ENCODE results near the gene ZNF367.

Gene ZNF367

DNA sequence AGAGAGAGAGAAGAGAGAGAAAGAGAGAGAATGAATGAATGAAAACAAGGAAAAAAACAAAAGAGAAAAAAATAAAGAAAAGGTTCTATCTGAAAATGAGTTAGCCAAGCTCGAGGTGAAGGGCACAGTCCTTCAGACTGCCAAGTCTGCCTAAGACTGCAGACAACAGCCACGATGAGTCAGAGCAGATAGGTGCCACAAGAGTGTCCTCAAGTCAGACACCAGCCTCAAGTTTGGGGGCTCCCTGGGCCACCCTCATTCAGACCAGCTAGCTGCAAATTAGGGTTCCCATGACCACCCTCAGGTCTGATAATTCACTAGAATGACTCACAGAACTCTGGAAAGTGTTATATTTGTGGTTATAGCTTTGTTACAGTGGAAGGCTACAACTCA lies 17.9 kb upstream of the ZNF367 start:
- no peaks in the 10 kb centered on the region for H3K27me3 ChIP-seq (ENCODE audit: insufficient read depth, poor library complexity, severe bottlenecking)
- no peak for DNase-seq (ENCODE audit: low read depth in 1 of 2, low spot score in 1 of 2)
- H3K4me3 ChIP-seq (replicated peaks; ENCODE audit: insufficient read depth, low read length), result no peak overlapping the region
- no peak overlapping the region for H3K27ac ChIP-seq (replicated peaks)
- TF ChIP-seq, protein P1, sequence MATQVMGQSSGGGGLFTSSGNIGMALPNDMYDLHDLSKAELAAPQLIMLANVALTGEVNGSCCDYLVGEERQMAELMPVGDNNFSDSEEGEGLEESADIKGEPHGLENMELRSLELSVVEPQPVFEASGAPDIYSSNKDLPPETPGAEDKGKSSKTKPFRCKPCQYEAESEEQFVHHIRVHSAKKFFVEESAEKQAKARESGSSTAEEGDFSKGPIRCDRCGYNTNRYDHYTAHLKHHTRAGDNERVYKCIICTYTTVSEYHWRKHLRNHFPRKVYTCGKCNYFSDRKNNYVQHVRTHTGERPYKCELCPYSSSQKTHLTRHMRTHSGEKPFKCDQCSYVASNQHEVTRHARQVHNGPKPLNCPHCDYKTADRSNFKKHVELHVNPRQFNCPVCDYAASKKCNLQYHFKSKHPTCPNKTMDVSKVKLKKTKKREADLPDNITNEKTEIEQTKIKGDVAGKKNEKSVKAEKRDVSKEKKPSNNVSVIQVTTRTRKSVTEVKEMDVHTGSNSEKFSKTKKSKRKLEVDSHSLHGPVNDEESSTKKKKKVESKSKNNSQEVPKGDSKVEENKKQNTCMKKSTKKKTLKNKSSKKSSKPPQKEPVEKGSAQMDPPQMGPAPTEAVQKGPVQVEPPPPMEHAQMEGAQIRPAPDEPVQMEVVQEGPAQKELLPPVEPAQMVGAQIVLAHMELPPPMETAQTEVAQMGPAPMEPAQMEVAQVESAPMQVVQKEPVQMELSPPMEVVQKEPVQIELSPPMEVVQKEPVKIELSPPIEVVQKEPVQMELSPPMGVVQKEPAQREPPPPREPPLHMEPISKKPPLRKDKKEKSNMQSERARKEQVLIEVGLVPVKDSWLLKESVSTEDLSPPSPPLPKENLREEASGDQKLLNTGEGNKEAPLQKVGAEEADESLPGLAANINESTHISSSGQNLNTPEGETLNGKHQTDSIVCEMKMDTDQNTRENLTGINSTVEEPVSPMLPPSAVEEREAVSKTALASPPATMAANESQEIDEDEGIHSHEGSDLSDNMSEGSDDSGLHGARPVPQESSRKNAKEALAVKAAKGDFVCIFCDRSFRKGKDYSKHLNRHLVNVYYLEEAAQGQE (IDR thresholded peaks at IDR 0.05; ENCODE audit: insufficient replicate concordance, low read depth), result no peak
- TF ChIP-seq CTCF (IDR thresholded peaks at IDR 0.05; ENCODE audit: insufficient read depth, low read length) (no peak), SPI1 (IDR thresholded peaks at IDR 0.05; ENCODE audit: borderline replicate concordance, low read depth) (no peak), GABPA (IDR thresholded peaks at IDR 0.05; ENCODE audit: low read depth) (no peak), POLR2AphosphoS5 (IDR thresholded peaks at IDR 0.05; ENCODE audit: low read depth) (no peak)

DNA sequence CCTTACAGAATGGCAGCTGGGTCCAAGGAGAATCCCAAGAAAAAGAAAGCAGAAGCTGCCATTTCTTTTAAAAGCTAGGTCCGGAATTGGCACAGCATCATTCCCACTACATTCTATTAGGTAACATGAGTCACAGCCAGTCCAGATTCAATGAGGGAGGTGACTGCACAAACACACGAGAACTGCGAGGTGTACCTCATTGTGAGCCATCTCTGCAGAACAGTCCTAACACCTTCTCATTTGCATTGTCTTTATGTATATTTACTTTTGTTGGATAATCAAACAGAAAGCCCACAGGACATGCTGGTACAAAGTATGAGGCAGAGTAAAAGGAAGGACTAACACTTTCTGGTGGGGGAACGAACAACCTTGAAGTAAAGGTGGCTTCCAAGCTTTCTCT lies 17.2 kb upstream of the ZNF367 start:
- no peak overlapping the region for H3K4me3 ChIP-seq (replicated peaks; ENCODE audit: insufficient read depth, low read length)
- TF ChIP-seq, protein P1 (IDR thresholded peaks at IDR 0.05; ENCODE audit: insufficient replicate concordance, low read depth), result no peak
- TF ChIP-seq POLR2AphosphoS5 (IDR thresholded peaks at IDR 0.05; ENCODE audit: low read depth), result no peak
- no peak for TF ChIP-seq SPI1 (IDR thresholded peaks at IDR 0.05; ENCODE audit: borderline replicate concordance, low read depth)
- TF ChIP-seq GABPA (IDR thresholded peaks at IDR 0.05; ENCODE audit: low read depth), result no peak
- no peak for TF ChIP-seq CTCF (IDR thresholded peaks at IDR 0.05; ENCODE audit: insufficient read depth, low read length)
- H3K27me3 ChIP-seq (ENCODE audit: insufficient read depth, poor library complexity, severe bottlenecking), result no peaks in the 10 kb centered on the region
- no peak for DNase-seq (ENCODE audit: low read depth in 1 of 2, low spot score in 1 of 2)
- H3K27ac ChIP-seq (replicated peaks), result no peak overlapping the region

GRCh38 chr9:96430377-96430776 lies 12.2 kb upstream of the ZNF367 start:
- TF ChIP-seq CTCF (IDR thresholded peaks at IDR 0.05; ENCODE audit: insufficient read depth, low read length), result no peak
- no peak for TF ChIP-seq POLR2AphosphoS5 (IDR thresholded peaks at IDR 0.05; ENCODE audit: low read depth)
- no peak for TF ChIP-seq GABPA (IDR thresholded peaks at IDR 0.05; ENCODE audit: low read depth)
- no peak for TF ChIP-seq SPI1 (IDR thresholded peaks at IDR 0.05; ENCODE audit: borderline replicate concordance, low read depth)
- TF ChIP-seq, protein P1 (IDR thresholded peaks at IDR 0.05; ENCODE audit: insufficient replicate concordance, low read depth), result no peak
- Histone ChIP-seq H3K27me3 (ENCODE audit: insufficient read depth, poor library complexity, severe bottlenecking) (no peaks in the 10 kb centered on the region), H3K4me3 (replicated peaks; ENCODE audit: insufficient read depth, low read length) (no peak overlapping the region), H3K27ac (replicated peaks) (no peak overlapping the region)
- no peak for DNase-seq (ENCODE audit: low read depth in 1 of 2, low spot score in 1 of 2)

Data from HL-60 (cell line).